Dermis blood vessel endothelial cell (primary cell): ENCODE results near the gene DLGAP3. TPM values are rescaled to one million over a fixed set of nuclear protein-coding genes. Genes with fewer than 3 reads are reported as not detected.
"Not testable (repeated sequence)": the region's sequence is repeated elsewhere in the genome, so short reads cannot be mapped to it uniquely, and the experiment has no call there.

Experiments used
- DNase-seq: peaks from one replicate; pipeline ENCODE4 v3.0.0; 2010
- total RNA-seq: library from RNA; depleted of rRNA; stranded (reverse); fragments of >200 nt; gene quantifications from 2 replicates; pipeline ENCODE4 v1.2.3, GENCODE V29; 2014

Gene DLGAP3, protein sequence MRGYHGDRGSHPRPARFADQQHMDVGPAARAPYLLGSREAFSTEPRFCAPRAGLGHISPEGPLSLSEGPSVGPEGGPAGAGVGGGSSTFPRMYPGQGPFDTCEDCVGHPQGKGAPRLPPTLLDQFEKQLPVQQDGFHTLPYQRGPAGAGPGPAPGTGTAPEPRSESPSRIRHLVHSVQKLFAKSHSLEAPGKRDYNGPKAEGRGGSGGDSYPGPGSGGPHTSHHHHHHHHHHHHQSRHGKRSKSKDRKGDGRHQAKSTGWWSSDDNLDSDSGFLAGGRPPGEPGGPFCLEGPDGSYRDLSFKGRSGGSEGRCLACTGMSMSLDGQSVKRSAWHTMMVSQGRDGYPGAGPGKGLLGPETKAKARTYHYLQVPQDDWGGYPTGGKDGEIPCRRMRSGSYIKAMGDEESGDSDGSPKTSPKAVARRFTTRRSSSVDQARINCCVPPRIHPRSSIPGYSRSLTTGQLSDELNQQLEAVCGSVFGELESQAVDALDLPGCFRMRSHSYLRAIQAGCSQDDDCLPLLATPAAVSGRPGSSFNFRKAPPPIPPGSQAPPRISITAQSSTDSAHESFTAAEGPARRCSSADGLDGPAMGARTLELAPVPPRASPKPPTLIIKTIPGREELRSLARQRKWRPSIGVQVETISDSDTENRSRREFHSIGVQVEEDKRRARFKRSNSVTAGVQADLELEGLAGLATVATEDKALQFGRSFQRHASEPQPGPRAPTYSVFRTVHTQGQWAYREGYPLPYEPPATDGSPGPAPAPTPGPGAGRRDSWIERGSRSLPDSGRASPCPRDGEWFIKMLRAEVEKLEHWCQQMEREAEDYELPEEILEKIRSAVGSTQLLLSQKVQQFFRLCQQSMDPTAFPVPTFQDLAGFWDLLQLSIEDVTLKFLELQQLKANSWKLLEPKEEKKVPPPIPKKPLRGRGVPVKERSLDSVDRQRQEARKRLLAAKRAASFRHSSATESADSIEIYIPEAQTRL
- total RNA-seq, result under 0.01 TPM in 1 of 2 replicates, not detected in the other

DNA sequence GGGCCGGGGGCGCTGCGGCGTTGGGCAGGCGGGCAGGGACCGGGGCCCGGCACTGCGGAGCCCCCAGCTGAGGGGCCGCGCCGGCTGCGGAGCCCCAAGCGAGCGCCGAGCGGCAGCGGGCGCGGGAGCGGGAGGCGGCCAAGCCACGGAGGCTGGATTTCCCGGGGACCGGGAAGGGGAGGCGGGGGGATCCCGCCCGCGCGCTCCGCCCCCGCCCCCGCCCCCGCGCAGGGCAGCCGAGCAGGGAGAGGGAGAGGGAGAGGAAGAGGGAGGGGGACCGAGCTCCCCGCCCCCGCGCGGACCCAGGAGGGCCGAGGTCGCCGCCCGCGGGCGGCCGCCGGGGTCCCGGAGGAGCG, at the start of gene DLGAP3:
Gene DLGAP3, minus strand, starts transcription at position 154 of the 356 bp plus-strand sequence. CDS start 24,267 bp downstream, outside the sequence.
- DNase-seq, result no peak

DNA sequence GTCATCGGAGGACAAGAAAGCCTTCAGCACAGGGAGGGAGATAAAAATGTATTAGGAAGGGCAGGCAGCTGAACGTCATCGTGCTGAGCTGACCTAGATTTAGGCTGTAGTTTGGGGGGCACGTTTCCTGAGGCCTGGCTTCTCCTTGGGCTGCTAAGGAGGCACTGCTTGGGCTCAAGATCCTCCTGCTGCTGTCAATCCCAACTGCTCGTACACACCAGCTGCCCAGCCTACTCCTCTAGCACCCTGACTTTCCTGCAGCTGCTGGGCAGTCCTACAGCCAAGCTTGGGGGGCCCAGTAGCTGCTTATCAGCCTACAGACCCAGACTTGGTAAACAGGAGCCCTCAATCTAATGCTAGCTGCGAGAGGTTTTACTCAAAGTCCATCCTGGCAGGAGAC, 49.5 kb upstream of the DLGAP3 start:
- no peak for DNase-seq

DNA sequence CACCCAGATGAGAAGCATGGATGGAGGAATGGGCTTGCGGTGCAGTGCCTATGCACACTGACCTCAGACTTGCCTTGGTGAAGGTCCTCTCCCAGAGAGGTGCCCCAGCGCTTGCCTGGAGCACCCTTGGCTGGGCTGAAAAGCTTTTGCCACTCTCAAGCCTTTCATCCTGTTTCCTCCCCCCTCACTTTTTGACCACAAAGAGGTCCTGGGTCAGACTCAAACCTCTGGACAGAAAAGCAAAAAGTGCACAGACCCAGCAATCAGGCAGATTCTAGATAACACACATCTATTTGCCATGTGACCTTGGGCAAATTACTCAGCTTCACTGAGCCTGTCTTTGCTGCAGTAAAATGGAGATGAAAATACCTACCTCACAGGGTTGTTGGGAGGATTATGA, 48.4 kb upstream of the DLGAP3 start:
- DNase-seq, result no peak

DNA sequence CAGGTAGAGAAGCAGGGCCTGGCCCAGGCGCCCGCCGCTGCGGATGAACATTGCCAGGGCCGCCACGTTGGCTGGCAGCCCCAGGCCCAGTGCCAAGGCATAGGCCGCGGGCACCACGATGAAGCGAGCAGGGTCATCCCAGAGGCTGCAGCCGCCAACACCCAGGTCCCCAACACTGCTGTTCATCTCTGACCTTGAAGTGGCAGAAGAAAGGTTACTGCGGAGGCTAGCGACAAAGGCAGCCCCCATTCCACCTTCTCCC, 47.7 kb upstream of the DLGAP3 start:
- no peak for DNase-seq

DNA sequence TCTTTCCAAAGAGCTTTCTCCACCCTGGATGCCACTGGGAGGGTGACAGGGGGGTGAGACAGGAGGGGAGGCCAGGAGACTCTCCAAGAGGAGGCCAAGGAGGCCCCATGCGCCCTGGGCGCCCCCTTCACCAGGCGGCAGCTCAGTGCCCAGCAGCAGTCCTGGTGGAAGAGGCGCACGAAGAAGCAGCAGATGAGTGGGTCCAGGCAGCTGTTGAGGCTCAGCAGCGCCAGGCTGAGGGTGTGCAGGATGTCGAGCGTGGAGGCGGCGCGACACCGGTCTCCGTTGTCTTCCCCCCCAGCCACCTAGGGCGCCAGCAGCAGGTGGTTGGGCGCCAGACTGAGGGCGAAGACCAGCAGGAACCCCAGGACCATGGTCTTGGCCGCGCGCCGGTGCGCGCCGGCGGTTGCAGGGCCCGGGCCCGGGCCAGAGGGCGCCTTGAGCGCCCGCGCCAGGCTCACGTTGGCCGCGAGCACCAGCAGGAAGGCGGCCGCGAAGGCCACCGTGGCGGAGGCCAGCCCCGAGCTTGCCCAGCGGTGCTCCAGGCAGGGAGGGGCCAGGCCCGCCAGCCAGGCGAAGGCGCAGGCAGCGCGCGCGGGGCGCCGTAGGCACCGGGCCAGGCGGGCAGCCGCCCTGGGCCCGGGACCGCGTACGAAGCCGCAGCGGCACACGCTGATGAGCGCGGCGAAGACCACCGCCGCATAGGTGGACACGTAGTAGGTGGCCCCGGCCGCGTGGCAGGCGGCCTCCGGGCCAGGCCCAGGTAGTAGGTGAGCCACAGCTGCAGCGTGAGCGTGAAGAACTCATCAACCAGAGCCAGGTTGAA, 47.1 kb upstream of the DLGAP3 start:
- DNase-seq, result no peak

DNA sequence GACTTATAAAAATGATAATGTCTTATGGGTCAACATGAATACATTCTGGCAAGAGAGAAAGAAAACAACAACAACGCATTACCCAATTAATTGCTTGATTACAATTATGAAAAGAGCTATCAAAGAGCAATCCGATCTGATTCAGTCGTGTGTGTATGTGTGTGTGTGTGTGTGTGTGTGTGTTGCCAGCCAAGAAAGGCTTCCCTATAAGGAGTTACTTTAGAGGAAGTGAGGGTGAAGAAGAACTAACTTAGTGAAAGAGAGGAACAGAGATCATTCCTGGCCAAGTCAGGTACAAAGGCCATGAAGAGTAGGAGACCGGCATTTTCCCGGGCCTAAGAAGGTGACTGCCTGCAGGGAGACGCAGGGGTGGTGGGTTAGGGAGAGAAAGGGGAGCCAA, 46.3 kb upstream of the DLGAP3 start:
- DNase-seq, result no peak

DNA sequence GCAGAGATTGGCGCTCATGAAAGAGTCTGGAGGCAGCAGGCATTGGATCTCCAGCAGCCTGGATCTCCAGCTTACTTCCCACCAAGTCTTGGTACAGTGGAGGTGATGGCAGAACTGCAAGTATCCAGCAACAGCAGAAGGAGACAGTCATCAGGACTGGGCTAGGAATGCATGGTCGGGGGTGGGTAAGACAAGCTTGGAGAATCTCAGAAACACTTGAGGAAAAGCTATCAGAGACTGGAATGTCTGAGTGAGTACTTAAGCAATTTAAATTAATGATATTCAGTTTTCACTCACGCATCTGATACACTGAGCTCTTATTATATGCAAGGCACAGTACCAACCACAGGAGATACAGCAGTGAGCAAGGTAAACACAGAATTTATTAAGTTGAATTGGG, 45.9 kb upstream of the DLGAP3 start:
- DNase-seq, result no peak

DNA sequence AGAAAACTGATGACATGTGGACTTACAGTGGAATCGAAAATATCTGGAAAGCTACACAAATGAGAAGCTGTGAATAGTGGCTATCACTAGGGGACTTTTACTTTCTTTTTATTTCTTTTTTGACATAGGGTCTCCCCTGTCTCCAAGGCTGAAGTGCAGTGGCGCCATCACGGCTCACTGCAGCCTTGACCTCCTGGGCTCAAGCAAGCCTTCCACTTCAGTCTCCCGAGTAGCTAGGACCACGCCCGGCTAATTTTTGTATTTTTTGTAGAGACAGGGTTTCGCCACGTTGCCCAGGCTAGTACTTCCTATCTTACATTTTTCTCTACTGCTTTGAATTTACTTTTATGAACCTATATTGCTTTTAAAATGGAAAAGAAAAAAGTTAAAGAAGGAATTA, 45.2 kb upstream of the DLGAP3 start:
- no peak for DNase-seq

DNA sequence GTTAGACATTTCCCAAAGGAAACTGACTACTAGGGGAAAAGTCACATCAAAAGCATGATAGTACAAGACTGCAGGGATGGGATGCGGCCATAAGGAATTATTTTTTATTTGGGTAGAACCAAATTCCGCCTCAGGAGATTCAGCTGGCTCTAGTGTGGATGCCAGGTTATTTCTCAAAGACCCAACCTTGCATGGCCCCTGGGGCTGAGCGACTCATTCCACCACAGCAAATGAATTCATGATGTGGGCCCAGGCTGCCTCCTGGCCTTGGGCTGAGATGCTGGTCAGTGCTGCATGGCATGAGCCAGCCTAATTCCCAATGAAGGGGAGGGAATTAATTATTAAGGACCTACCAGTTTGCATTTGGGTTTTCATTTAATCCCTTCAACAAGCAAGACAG, 43.9 kb upstream of the DLGAP3 start:
- no peak for DNase-seq

DNA sequence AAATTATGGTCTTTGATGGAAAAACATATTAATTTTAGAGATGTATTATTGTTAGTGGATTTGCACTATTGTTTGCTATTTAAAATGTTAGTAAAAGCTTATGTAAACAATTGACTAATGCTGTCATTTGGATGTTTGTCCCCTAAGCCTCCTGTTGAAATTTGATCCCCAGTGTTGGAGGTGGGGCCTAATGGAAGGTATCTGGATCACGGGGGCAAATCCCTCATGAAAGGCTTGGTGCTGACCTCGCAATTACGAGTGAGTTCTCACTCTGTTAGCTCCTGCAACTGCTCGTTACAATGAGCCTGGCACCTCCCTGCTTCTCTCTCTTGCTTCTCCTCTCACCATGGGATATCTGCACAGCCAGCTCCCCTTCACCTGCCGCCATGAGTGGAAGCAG, 41.4 kb upstream of the DLGAP3 start:
- DNase-seq, result no peak

DNA sequence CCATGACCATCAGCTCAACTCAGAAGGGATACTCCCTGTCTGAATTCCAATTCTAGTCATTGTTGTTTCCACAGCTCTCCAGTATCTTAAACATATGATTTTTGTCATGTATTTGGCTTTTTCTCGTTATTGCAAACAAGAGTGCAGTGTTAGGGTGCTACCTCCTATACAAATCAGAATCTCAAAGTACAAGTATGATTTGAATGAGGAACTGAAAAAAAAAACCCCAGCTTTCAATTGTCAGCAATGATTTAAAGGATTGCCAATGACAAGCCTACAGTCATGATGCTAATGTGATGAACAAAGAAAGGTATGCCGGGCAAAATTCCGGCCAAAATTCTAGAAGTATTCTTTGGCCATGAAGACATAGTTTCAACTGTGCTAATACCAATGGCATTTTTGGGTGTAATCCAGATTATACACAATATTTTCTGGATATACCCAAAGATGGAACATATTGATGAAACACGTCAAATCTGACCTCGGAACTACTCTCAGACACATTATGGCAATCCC, 40.8 kb upstream of the DLGAP3 start:
- no peak for DNase-seq

DNA sequence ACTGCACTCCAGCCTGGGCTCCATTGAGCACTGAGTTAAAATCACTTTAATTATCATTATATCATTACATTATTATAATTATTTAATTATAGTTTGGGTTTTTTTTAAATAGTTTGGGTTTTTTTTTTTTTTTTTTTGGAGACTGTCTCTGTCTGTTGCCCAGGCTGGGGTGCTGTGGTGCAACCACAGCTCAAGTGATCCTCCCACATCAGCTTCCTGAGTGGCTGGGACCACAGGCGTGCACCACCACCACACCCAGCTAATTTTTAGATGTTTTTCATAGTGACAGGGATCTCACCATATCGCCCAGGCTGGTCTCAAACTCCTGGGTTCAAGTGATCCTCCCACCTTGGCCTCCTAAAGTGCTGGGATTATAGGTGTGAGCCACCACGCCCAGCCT, 38.8 kb upstream of the DLGAP3 start:
- DNase-seq, result not testable (repeated sequence)

DNA sequence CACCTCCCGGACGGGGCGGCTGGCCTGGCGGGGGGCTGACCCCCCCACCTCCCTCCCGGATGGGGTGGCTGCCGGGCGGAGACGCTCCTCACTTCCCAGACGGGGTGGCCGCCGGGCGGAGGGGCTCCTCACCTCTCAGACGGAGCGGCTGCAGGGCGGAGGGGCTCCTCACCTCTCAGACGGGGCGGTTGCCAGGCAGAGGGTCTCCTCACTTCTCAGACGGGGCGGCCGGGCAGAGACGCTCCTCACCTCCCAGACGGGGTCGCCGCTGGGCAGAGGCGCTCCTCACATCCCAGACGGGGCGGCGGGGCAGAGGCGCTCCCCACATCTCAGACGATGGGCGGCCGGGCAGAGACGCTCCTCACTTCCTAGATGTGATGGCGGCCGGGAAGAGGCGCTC, 38.2 kb upstream of the DLGAP3 start:
- DNase-seq, result not testable (repeated sequence)

DNA sequence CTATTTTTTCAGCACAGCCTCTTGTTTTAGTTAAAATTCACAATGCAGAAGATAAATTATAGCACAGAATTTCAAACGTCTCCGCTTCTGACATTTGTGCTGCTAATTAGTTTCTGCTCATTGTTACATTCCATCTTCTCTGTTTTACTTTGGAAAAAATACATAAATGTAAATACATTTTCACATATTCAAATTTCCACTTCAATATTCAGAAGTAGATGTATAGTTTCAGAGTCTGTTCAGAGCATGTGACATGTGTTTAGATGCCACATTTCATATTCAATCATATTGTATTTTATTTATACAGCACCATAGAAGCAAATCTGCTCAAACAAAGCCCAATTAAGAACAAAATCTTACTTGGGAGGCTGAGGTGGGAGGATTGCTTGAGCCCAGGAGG, 36.1 kb upstream of the DLGAP3 start:
- DNase-seq, result no peak

DNA sequence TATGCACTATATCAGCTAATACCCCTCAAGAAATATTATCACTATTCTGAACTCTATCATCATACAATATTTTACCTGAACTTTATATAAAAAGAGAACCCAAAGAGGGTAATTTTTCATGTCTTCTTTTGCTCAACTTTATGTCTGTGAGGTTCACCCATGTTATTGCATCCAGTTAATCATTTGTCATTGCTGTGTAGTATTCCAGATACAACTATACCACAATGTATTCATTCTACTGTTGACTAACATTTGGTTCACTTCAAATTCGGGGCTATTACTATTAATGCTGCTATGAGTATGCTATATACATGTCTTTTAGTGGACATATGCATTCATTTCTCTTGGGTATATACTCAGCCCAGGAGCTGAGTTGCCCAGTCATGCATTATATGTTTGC, 21.0 kb upstream of the DLGAP3 start:
- no peak for DNase-seq

DNA sequence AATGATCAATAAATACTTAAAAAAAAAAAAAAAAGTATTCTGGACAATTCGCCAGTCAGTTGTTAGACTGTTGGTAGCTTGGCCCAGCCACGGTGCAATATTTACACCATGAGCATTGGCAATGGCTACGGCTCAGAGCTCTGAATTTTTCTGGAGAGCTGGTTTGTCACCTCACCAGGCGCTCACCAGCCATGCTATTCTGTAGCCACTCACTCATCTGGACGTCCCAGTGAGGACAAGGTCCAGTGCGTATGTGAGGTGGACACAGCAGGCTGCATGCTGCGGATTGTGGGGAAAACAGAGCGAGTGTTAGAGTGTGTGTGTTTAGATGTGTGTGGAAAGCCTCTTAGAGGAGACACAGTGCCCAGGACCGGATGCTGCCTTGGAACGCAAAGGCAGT, 19.3 kb upstream of the DLGAP3 start:
- not testable (repeated sequence) for DNase-seq

DNA sequence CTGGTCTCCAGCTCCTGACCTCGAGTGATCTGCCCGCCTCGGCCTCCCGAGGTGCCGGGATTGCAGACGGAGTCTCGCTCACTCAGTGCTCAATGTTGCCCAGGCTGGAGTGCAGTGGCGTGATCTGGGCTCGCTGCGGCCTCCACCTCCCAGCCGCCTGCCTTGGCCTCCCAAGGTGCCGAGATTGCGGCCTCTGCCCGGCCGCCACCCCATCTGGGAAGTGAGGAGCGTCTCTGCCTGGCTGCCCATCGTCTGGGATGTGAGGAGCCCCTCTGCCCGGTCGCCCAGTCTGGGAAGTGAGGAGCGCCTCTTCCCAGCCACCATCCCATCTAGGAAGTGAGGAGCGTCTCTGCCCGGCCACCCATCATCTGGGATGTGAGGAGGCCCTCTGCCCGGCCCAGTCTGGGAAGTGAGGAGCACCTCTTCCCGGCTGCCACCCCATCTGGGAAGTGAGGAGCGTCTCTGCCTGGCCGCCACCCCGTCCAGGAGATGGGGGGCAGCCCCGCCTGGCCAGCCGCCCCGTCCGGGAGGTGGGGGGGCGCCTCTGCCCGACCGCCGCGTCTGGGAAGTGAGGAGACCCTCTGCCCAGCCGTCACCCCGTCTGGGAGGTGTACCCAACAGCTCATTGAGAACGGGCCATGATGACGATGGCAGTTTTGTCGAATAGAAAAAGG, 18.3 kb upstream of the DLGAP3 start:
- not testable (repeated sequence) for DNase-seq

DNA sequence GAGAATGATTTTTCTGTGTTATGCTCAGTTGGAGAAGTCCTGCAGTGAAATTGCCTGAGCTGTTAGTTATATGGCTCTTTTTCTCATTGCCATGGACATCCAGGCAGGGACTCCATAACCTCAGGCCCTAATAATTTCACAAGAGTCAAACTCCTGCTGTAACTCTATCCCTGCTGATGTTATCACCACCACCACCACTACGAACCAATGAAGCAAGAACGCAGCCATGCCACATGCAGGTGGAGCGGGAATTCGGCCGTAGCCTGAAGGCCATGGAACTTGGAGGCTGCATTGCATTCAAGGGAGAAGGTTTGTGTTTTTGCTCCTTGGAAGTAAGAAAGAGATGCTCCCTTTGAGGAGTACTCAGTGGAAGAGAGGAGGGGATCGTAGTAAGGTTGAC, 16.8 kb upstream of the DLGAP3 start:
- no peak for DNase-seq

DNA sequence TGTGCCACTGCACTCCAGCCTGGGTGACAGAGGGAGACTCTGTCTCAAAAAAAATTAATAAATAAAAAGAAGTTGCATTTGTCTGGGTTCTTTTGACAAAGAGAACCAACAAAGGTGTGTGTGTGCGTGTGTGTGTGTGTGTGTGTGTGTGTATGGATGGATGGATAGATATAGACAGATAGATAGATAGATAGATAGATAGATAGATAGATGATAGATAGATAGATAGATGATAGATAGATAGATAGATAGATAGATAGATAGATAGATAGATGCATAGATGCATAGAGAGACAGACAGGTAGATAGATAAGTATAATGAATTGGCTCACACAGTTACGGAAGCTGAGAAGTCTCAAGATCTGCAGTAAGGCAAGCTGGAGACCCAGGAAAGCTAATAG, 12.3 kb upstream of the DLGAP3 start:
- not testable (repeated sequence) for DNase-seq

DNA sequence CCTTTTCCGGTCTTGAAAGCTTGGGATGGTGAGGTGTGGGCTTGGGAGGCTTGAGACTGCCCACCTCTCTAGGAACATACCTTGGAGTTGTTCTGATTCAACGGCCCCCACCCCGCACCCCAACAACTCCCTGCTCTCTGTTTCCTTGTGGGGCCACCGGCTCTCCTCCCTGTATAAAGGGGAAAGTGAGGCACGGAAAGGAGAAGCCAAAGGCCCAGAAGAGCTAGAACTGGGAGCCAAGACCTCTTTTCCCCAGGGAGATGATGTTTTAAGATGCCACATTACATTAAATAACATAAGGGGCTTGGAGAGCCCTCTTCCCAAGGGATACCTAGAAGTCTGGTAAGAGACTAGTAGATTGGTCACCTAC, 1.2 kb upstream of the DLGAP3 start:
- DNase-seq, result no peak

DNA sequence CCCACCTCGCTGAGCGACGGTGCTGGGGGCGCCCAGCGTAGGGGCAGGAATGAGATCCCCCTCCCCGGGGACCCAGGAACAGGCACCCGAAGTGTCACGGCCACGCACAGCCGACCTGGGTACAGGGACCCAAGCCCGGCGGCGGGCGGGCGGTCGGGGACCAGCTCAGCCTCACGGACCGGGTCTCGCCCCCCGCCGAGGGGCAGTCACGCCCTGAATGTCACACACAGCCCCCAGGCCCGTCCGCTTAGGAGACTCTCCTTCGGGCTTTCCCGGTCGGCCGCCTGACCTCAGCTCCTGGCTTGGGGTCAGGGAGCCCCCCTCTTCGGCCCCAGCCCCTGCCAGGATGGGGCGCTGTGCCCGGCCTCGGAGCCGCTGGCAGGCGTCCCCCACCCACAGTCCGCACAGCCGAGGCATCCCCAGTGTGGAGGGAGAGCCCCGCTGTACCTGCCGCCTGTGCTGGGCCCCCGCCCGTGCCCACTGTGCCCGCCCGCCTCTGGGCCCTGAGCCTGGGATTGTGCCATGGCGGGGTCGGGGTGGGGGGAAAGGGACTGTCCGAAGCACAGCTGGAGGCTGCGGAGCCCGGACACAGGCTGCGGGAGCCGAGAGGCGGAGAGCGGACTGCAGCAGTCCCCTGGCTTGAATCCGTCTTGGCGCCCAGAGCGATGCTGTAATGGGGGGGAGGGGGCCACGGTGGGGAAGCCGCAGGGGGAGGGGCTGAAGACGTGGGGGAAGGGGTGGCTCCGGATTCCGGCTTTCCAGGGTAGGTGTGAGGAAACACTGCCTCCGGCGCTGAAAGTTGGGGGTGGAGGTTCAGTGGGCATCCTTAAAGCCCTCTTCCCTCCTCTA, 627 bp upstream of the DLGAP3 start:
- no peak for DNase-seq
